ENCODE data around the gene MCC.

DNA sequence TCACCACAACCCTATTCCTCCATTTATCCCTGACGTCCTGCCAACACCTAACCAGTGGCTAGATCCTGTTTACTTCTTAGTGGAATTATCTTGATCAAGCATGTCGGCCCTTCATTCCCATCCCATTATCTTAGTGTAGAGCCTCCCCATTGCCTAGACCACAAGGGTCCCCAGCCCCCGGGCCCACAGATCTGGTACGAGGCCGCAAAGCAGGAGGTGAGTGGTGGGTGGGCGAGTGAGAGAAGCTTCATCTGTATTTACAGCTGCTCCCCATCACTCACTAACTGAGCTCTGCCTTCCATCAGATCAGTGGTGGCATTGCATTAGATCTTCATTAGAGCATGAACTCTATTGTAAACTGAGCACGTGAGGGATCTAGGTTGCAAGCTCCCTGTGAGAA lies 236.2 kb downstream of the MCC start:
- TF ChIP-seq, protein P1, sequence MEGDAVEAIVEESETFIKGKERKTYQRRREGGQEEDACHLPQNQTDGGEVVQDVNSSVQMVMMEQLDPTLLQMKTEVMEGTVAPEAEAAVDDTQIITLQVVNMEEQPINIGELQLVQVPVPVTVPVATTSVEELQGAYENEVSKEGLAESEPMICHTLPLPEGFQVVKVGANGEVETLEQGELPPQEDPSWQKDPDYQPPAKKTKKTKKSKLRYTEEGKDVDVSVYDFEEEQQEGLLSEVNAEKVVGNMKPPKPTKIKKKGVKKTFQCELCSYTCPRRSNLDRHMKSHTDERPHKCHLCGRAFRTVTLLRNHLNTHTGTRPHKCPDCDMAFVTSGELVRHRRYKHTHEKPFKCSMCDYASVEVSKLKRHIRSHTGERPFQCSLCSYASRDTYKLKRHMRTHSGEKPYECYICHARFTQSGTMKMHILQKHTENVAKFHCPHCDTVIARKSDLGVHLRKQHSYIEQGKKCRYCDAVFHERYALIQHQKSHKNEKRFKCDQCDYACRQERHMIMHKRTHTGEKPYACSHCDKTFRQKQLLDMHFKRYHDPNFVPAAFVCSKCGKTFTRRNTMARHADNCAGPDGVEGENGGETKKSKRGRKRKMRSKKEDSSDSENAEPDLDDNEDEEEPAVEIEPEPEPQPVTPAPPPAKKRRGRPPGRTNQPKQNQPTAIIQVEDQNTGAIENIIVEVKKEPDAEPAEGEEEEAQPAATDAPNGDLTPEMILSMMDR (IDR thresholded peaks at IDR 0.05): no peak
- no peak for TF ChIP-seq POLR2A (IDR thresholded peaks at IDR 0.05)

Measured in thyroid gland (tissue), 4 donors.